ENCODE results near the gene MOV10.

- TF ChIP-seq REST (IDR thresholded peaks at IDR 0.05; ENCODE audit: insufficient replicate concordance, low read depth) (no peak), POLR2AphosphoS5 (IDR thresholded peaks at IDR 0.05; ENCODE audit: low read depth) (no peak)
These were observed 35.7 kb downstream of the MOV10 start for GRCh38 chr1:112710159-112710558.

Data from HL-60 (cell line).